HepG2 (cell line): Measurements from ENCODE around the gene DNAJB11. TPM values are rescaled to one million over a fixed set of nuclear protein-coding genes. Genes with fewer than 3 reads are reported as not detected.
A peak's percentile ranks its signal among the peaks of the same experiment; 100 is the strongest.

Experiments used
- MYC ChIP-seq: sonication (generic); formaldehyde crosslinking; IDR thresholded peaks from 2 replicates; pipeline ENCODE4 v1.9.0; 2021; ENCODE audit warnings: missing genetic modification reagents, borderline replicate concordance
- NRL ChIP-seq: sonication (generic); formaldehyde crosslinking; IDR thresholded peaks from 2 replicates; pipeline ENCODE4 v1.5.0; 2020; ENCODE audit warnings: missing genetic modification reagents, mild to moderate bottlenecking, moderate library complexity, borderline replicate concordance
- PAX8 ChIP-seq: sonication (generic); formaldehyde crosslinking; IDR thresholded peaks from 2 replicates; pipeline ENCODE4 v1.8.0; 2022; ENCODE audit warnings: mild to moderate bottlenecking, missing genetic modification reagents, borderline replicate concordance
- SRSF9 ChIP-seq: fragments of 200-400 bp; formaldehyde crosslinking; IDR thresholded peaks from 2 replicates; pipeline ENCODE4 v1.6.1; 2018; ENCODE audit warnings: borderline replicate concordance, mild to moderate bottlenecking, low read depth, low read length; ENCODE audit not compliant: insufficient read depth, poor library complexity, severe bottlenecking
- TARDBP ChIP-seq: sonication (generic); formaldehyde crosslinking; IDR thresholded peaks from 2 replicates; pipeline ENCODE4 v1.8.0; 2022; ENCODE audit warnings: mild to moderate bottlenecking, missing genetic modification reagents
- U2AF2 ChIP-seq: fragments of 200-400 bp; formaldehyde crosslinking; IDR thresholded peaks from 2 replicates; pipeline ENCODE4 v1.6.1; 2017; ENCODE audit warnings: low read depth, mild to moderate bottlenecking, low read length
- YY1 ChIP-seq: IDR thresholded peaks from 2 replicates; pipeline ENCODE4 v1.6.1; 2011; ENCODE audit warnings: low read length, low read depth, moderate library complexity, mild to moderate bottlenecking; ENCODE audit not compliant: insufficient read depth, insufficient replicate concordance
- ZBTB3 ChIP-seq: sonication (generic); formaldehyde crosslinking; IDR thresholded peaks from 2 replicates; pipeline ENCODE4 v1.4.0; 2020; ENCODE audit warnings: low read depth, mild to moderate bottlenecking, moderate library complexity, missing genetic modification reagents, borderline replicate concordance
- ZNF451 ChIP-seq: sonication (generic); formaldehyde crosslinking; IDR thresholded peaks from 2 replicates; pipeline ENCODE4 v1.5.0; 2020; ENCODE audit warnings: mild to moderate bottlenecking, missing genetic modification reagents
- ZNF501 ChIP-seq: sonication (generic); formaldehyde crosslinking; IDR thresholded peaks from 2 replicates; pipeline ENCODE4 v1.5.1; 2020; ENCODE audit warnings: mild to moderate bottlenecking, moderate library complexity, missing genetic modification reagents
- ZNF567 ChIP-seq: sonication (generic); formaldehyde crosslinking; IDR thresholded peaks from 2 replicates; pipeline ENCODE4 v1.8.1; 2023; ENCODE audit warnings: mild to moderate bottlenecking, missing genetic modification reagents, borderline replicate concordance
- ZNF678 ChIP-seq: sonication (generic); formaldehyde crosslinking; IDR thresholded peaks from 2 replicates; pipeline ENCODE4 v1.4.0; 2020; ENCODE audit warnings: mild to moderate bottlenecking, missing genetic modification reagents
- ZNF709 ChIP-seq: sonication (generic); formaldehyde crosslinking; IDR thresholded peaks from 2 replicates; pipeline ENCODE4 v1.5.0; 2020; ENCODE audit warnings: mild to moderate bottlenecking, missing genetic modification reagents
- ZNF781 ChIP-seq: sonication (generic); formaldehyde crosslinking; IDR thresholded peaks from 2 replicates; pipeline ENCODE4 v1.5.1; 2020; ENCODE audit warnings: borderline replicate concordance, mild to moderate bottlenecking, missing genetic modification reagents; ENCODE audit errors: not compliant biosample characterization
- ZNF790 ChIP-seq: sonication (generic); formaldehyde crosslinking; IDR thresholded peaks from 2 replicates; pipeline ENCODE4 v1.8.0; 2022; ENCODE audit warnings: missing genetic modification reagents, mild to moderate bottlenecking, borderline replicate concordance
- polyA plus RNA-seq, 8 experiments: library from polyadenylated mRNA; depleted of rRNA in 3 of 8; stranded (reverse) in 7 of 8; unstranded in 1 of 8; fragments of >200 nt; fragmentation: Illumina TruSeq in 4 of 8; extraction: Trizol in 4 of 8; gene quantifications; 2 replicates each; pipeline versions ENCODE4 v1.2.1 to v1.2.3, GENCODE V29; 2011 to 2016; ENCODE audit warnings: low read depth in 4 of 8, missing spikeins in 1 of 8, mixed read lengths in 1 of 8; ENCODE audit not compliant: insufficient read depth in 1 of 8
- total RNA-seq, 5 experiments: library from RNA; depleted of rRNA; stranded (reverse); fragments of >200 nt; fragmentation: Illumina TruSeq; extraction: Trizol; gene quantifications; 2 replicates each; pipeline ENCODE4 v1.2.3, GENCODE V29; 2016; ENCODE audit warnings: low read depth in 1 of 5
- TF ChIP-seq, protein P1 (sequence below): sonication (generic); formaldehyde crosslinking; IDR thresholded peaks from 2 replicates; pipeline ENCODE4 v1.4.0; 2020; ENCODE audit warnings: mild to moderate bottlenecking, low read depth, missing genetic modification reagents
- TF ChIP-seq, protein P2 (sequence below): sonication (generic); formaldehyde crosslinking; IDR thresholded peaks from 2 replicates; pipeline ENCODE4 v1.5.1; 2020; ENCODE audit warnings: mild to moderate bottlenecking, missing genetic modification reagents
- TF ChIP-seq, protein P3 (sequence below): sonication (generic); formaldehyde crosslinking; IDR thresholded peaks from 2 replicates; pipeline ENCODE4 v1.4.0; 2020; ENCODE audit warnings: mild to moderate bottlenecking, missing genetic modification reagents
- TF ChIP-seq, protein P4 (sequence below): sonication (generic); formaldehyde crosslinking; IDR thresholded peaks from 2 replicates; pipeline ENCODE4 v1.4.0; 2020; ENCODE audit warnings: missing genetic modification reagents

The DNAJB11 gene
- total and polyA plus RNA-seq, 2 of the 13 experiments (the other 11 are each of a cell fraction or from before 2014, with no cell fraction given) = 41.0 to 132 TPM

DNA sequence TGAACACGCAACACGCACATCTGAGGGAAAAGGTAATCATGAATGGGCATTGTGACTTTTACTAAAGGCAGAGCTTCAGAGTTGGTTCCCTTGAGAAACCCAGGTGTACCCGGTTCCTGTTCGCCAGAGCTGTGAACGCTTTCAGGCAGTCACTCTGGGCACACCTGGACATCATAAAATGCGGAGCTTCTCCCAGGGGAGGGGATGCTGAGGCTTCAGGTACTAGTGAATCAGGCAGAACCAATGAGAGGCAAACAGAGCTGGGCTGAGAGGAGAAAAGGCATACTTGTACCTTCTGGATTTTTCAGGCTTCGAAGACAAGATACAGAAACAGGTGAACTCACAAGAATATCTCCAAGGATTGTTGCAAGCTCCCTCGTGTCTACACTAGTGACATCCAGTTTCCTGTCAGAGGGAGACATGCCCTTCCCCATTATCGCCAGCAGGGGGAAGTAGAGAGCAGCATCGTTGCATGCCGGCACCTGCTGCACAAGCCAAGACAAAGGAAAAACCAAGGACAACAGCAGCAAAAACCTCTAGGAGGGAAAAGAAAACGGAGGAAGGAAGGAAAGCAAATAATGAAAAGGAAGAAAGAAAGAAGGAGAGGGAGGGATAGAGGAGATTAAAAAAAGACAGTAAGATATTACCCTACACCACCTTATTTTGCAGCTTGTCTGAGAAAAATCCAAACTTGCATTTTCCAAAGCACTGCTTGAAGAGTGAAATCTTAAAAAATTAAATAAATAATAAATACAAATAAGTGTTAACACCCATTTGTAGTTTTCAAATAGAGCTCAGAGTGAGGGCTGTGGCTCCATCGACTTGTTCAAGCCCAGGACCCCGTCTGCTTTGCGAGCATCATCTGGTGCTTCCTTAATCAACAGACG is 44.3 kb downstream of the DNAJB11 start (continued):
- TF ChIP-seq, protein P1, sequence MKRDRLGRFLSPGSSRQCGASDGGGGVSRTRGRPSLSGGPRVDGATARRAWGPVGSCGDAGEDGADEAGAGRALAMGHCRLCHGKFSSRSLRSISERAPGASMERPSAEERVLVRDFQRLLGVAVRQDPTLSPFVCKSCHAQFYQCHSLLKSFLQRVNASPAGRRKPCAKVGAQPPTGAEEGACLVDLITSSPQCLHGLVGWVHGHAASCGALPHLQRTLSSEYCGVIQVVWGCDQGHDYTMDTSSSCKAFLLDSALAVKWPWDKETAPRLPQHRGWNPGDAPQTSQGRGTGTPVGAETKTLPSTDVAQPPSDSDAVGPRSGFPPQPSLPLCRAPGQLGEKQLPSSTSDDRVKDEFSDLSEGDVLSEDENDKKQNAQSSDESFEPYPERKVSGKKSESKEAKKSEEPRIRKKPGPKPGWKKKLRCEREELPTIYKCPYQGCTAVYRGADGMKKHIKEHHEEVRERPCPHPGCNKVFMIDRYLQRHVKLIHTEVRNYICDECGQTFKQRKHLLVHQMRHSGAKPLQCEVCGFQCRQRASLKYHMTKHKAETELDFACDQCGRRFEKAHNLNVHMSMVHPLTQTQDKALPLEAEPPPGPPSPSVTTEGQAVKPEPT (CRISPR knock-in tag) = peak; percentile 70; the same call in 1 of the 2 replicates
- TF ChIP-seq ZNF567 (CRISPR knock-in tag) (no peak), MYC (CRISPR knock-in tag) (peak; percentile 57; the same call in 1 of the 2 replicates), PAX8 (CRISPR knock-in tag) (0 out of 2 replicates have a peak, but pooled peaks have one; percentile 52), ZNF709 (CRISPR knock-in tag) (peak; percentile 36; the same call in 1 of the 2 replicates), ZNF790 (CRISPR knock-in tag) (peak; percentile 11; the same call in 1 of the 2 replicates), ZNF451 (CRISPR knock-in tag) (0 out of 2 replicates have a peak, but pooled peaks have one; percentile 38), U2AF2 (0 out of 2 replicates have a peak, but pooled peaks have one; percentile 70), YY1 (no peak), ZBTB3 (CRISPR knock-in tag) (peak; percentile 65; the same call in 1 of the 2 replicates), ZNF781 (CRISPR knock-in tag) (peak; percentile 79), ZNF678 (CRISPR knock-in tag) (0 out of 2 replicates have a peak, but pooled peaks have one; percentile 63), ZNF501 (CRISPR knock-in tag) (peak; percentile 57), TARDBP (peak; percentile 82), NRL (CRISPR knock-in tag) (peak; percentile 65; the same call in 1 of the 2 replicates), SRSF9 (peak; percentile 50)
- TF ChIP-seq, protein P2, sequence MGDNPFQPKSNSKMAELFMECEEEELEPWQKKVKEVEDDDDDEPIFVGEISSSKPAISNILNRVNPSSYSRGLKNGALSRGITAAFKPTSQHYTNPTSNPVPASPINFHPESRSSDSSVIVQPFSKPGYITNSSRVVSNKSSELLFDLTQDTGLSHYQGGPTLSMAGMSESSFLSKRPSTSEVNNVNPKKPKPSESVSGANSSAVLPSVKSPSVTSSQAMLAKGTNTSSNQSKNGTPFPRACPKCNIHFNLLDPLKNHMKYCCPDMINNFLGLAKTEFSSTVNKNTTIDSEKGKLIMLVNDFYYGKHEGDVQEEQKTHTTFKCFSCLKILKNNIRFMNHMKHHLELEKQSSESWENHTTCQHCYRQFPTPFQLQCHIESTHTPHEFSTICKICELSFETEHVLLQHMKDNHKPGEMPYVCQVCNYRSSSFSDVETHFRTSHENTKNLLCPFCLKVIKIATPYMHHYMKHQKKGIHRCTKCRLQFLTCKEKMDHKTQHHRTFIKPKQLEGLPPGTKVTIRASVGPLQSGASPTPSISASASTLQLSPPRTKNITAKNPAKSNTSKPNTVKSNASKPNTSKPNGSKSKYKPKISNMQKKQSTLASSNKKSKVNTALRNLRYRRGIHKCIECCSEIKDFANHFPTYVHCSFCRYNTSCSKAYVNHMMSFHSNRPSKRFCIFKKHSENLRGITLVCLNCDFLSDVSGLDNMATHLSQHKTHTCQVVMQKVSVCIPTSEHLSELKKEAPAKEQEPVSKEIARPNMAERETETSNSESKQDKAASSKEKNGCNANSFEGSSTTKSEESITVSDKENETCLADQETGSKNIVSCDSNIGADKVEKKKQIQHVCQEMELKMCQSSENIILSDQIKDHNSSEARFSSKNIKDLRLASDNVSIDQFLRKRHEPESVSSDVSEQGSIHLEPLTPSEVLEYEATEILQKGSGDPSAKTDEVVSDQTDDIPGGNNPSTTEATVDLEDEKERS (CRISPR knock-in tag) = no peak
- TF ChIP-seq, protein P3, sequence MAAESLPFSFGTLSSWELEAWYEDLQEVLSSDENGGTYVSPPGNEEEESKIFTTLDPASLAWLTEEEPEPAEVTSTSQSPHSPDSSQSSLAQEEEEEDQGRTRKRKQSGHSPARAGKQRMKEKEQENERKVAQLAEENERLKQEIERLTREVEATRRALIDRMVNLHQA = no peak
- TF ChIP-seq, protein P4, sequence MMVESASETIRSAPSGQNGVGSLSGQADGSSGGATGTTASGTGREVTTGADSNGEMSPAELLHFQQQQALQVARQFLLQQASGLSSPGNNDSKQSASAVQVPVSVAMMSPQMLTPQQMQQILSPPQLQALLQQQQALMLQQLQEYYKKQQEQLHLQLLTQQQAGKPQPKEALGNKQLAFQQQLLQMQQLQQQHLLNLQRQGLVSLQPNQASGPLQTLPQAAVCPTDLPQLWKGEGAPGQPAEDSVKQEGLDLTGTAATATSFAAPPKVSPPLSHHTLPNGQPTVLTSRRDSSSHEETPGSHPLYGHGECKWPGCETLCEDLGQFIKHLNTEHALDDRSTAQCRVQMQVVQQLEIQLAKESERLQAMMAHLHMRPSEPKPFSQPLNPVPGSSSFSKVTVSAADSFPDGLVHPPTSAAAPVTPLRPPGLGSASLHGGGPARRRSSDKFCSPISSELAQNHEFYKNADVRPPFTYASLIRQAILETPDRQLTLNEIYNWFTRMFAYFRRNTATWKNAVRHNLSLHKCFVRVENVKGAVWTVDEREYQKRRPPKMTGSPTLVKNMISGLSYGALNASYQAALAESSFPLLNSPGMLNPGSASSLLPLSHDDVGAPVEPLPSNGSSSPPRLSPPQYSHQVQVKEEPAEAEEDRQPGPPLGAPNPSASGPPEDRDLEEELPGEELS = peak; percentile 3; the same call in 1 of the 2 replicates
